ENCODE results near the gene AFF3.

GRCh38 chr2:99857867-99858444 lies 284.4 kb downstream of the AFF3 start:
- TF ChIP-seq CTCF (IDR thresholded peaks at IDR 0.05) (no peak), POLR2A (IDR thresholded peaks at IDR 0.05) (no peak)
